ENCODE results near the gene B3GNT5. TPM values are rescaled to one million over a fixed set of nuclear protein-coding genes. Genes with fewer than 3 reads are reported as not detected.

B3GNT5 gene
- total RNA-seq, 4 donors from 2014 or later = 26.3 to 69.9 (median 29.3) TPM

- Histone ChIP-seq H3K27ac (peak overlapping the region; percentile 78 to 89 (median 84)), H3K36me3 (no peaks in the 10 kb centered on the region), H3K4me3 (no peak overlapping the region), H3K9me3 (no peaks in the 10 kb centered on the region), H3K4me1 (peaks cover 27 to 72% (median 29%) of the 10 kb centered on the region in 3 donors), H3K27me3 (no peaks in the 10 kb centered on the region)
- DNase-seq = no peak
- intact Hi-C loops (cut with DNase I) = no loop called here
- no peak for TF ChIP-seq POLR2A (IDR thresholded peaks at IDR 0.05)
- TF ChIP-seq CTCF (IDR thresholded peaks at IDR 0.05) = no peak
- 41 to 58% methylated on average over 9 of the region's 9 CpGs for WGBS, 2 donors
Measured at GRCh38 chr3:183287301-183287971, 34.4 kb downstream of the B3GNT5 start.

DNA sequence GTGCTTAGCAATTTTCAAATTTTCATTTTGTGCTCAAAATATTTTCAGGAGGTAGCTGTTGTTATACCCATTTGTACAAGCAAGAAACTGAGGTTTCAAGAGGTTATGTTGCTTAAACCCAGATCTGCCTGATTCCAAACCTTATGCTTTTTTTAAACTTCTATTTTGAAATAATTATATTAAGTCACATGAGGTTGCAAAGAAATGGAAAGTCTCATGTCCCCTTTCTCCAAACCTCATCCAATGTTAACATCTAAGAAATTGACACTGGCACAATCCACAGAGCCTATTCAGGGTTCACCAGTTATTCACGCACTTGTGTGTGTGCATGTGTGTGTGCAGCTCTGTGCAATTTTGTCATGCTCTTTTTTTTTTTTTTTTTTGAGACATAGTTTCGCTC, 35.1 kb downstream of the B3GNT5 start:
- Histone ChIP-seq H3K36me3 (no peaks in the 10 kb centered on the region), H3K4me3 (no peak overlapping the region), H3K4me1 (peaks cover 27 to 76% (median 29%) of the 10 kb centered on the region in 3 donors), H3K27ac (peak overlapping the region in 3 of 4 donors; percentile 78 to 89 (median 86)), H3K27me3 (no peaks in the 10 kb centered on the region), H3K9me3 (no peaks in the 10 kb centered on the region)
- 91 to 94% methylated on average over 2 of the region's 2 CpGs for WGBS, 2 donors
- intact Hi-C loops (cut with DNase I) = no loop called here
- TF ChIP-seq POLR2A (IDR thresholded peaks at IDR 0.05) (no peak), CTCF (IDR thresholded peaks at IDR 0.05) (no peak)
- no peak for DNase-seq

DNA sequence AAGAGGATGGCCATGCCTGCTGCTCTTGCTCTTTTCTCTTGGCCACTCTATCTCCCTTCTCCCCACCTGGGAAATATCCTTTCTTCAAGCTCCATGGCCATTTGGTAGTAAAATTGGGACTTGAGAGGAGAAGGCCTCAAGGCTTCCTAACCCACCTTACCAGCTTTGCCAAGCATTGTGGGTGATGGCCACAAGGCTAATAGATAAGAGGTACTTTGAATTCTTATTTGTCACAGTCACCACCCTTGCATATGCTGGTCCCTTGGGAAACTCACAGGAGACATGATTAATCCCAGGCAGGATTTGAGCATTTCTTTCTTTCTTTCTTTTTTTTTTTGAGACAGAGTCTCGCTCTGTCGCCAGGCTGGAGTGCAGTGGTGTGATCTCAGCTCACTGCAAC, 37.2 kb downstream of the B3GNT5 start:
- DNase-seq = no peak
- intact Hi-C loops (cut with DNase I) = no loop called here
- 85 to 92% methylated on average over 2 of the region's 2 CpGs for WGBS, 2 donors

DNA sequence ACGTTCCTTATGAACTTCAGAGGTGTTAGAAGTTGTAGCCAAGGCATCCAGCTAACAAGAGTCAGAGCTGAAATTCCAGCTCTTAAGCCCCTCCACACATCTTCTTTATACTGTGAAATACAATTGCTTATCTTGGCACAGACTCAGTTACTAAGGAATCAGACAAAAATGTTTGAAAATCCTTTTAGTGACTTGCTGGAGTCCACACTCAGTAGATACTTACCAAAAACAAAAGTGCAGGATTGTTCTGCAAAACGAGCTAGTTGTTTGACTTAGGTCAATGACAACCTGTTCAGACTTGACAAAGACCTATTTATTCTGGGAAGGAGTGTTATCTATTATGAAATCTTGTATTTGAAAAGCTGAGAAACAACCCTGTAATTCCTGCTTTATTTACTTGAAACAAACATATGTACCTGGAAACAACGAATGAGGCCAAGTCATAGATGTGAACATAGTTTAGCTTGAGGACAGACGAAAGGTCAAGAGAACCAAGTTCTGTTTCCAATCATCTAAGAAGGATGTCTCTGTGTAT, 38.5 kb downstream of the B3GNT5 start:
- intact Hi-C loops (cut with DNase I) = no loop called here
- no peaks in the 10 kb centered on the region for H3K9me3 ChIP-seq
- 23 to 36% methylated on average over 4 of the region's 4 CpGs for WGBS, 2 donors
- peak overlapping the region; percentile 50 to 84 (median 75) for H3K27ac ChIP-seq
- H3K4me3 ChIP-seq = no peak overlapping the region
- TF ChIP-seq POLR2A (IDR thresholded peaks at IDR 0.05) (no peak), CTCF (IDR thresholded peaks at IDR 0.05) (no peak)
- H3K4me1 ChIP-seq = peaks cover 12 to 75% (median 16%) of the 10 kb centered on the region in 3 donors
- no peak for DNase-seq
- no peaks in the 10 kb centered on the region for H3K27me3 ChIP-seq
- H3K36me3 ChIP-seq = no peaks in the 10 kb centered on the region

More for the DNA sequence above, 37.2 kb downstream of the B3GNT5 start:
- TF ChIP-seq POLR2A (IDR thresholded peaks at IDR 0.05) (no peak), CTCF (IDR thresholded peaks at IDR 0.05) (no peak)
- H3K4me3 ChIP-seq = no peak overlapping the region
- H3K9me3 ChIP-seq = no peaks in the 10 kb centered on the region
- H3K27ac ChIP-seq = peak overlapping the region in 2 of 4 donors; percentile 82 to 84
- H3K4me1 ChIP-seq = peaks cover 21 to 75% (median 21%) of the 10 kb centered on the region in 3 donors
- H3K36me3 ChIP-seq = no peaks in the 10 kb centered on the region
- no peaks in the 10 kb centered on the region for H3K27me3 ChIP-seq

- Histone ChIP-seq H3K36me3 (no peaks in the 10 kb centered on the region), H3K4me1 (peaks cover 6 to 66% (median 12%) of the 10 kb centered on the region in 3 donors), H3K4me3 (no peak overlapping the region), H3K9me3 (no peaks in the 10 kb centered on the region), H3K27me3 (no peaks in the 10 kb centered on the region), H3K27ac (peak overlapping the region in 2 of 4 donors; percentile 82 to 83)
- TF ChIP-seq CTCF (IDR thresholded peaks at IDR 0.05) (no peak), POLR2A (IDR thresholded peaks at IDR 0.05) (no peak)
- intact Hi-C loops (cut with DNase I) = no loop called here
- DNase-seq = no peak
- 62 to 69% methylated on average over 2 of the region's 2 CpGs for WGBS, 2 donors
Measured at GRCh38 chr3:183293966-183294365, 40.9 kb downstream of the B3GNT5 start.

Data from esophagus squamous epithelium (tissue), 5 donors.